Amniotic epithelial cell (primary cell): ENCODE measurements around the gene MKI67.

ENCODE experiments used
- DNase-seq: peaks from one replicate; pipeline ENCODE4 v3.0.0-alpha.2; 2010; ENCODE audit warnings: low read depth

The MKI67 gene

GRCh38 chr10:128083191-128083895, 42.9 kb downstream of the MKI67 start:
- DNase-seq = no peak

- DNase-seq = no peak
These were observed 44.5 kb downstream of the MKI67 start for GRCh38 chr10:128081720-128082119.

- DNase-seq = no peak
These were observed 45.0 kb downstream of the MKI67 start for GRCh38 chr10:128081222-128081621.

- DNase-seq = no peak
These were observed 45.6 kb downstream of the MKI67 start for GRCh38 chr10:128080641-128081040.

GRCh38 chr10:128080231-128080630, 46.0 kb downstream of the MKI67 start:
- no peak for DNase-seq

- peak; percentile 21 for DNase-seq
These were observed 47.9 kb downstream of the MKI67 start for GRCh38 chr10:128078136-128078969.

- no peak for DNase-seq
These were observed 48.9 kb downstream of the MKI67 start for GRCh38 chr10:128077155-128077875.

GRCh38 chr10:128074589-128074988, 51.6 kb downstream of the MKI67 start:
- DNase-seq = no peak

GRCh38 chr10:128073890-128074289, 52.3 kb downstream of the MKI67 start:
- peak; percentile 41 for DNase-seq

- DNase-seq = no peak
These were observed 53.1 kb downstream of the MKI67 start for GRCh38 chr10:128072941-128073645.

- no peak for DNase-seq
These were observed 54.2 kb downstream of the MKI67 start for GRCh38 chr10:128072046-128072445.

GRCh38 chr10:128071417-128071782, 54.8 kb downstream of the MKI67 start:
- DNase-seq = no peak

- DNase-seq = no peak
These were observed 55.4 kb downstream of the MKI67 start for GRCh38 chr10:128070721-128071416.

- no peak for DNase-seq
These were observed 56.1 kb downstream of the MKI67 start for GRCh38 chr10:128070161-128070560.

GRCh38 chr10:128069351-128070051, 56.7 kb downstream of the MKI67 start:
- DNase-seq = peak; percentile 64

GRCh38 chr10:128068398-128069285, 57.6 kb downstream of the MKI67 start:
- DNase-seq = no peak

GRCh38 chr10:128067691-128068397, 58.4 kb downstream of the MKI67 start:
- no peak for DNase-seq

- DNase-seq = no peak
These were observed 59.3 kb downstream of the MKI67 start for GRCh38 chr10:128066870-128067382.
